IPS-NIHi7 (cell line): ENCODE results near the gene HIVEP2.

ENCODE experiments used
- DNase-seq: peaks from one replicate; pipeline ENCODE4 v3.0.0; 2012; ENCODE audit warnings: mixed read lengths; ENCODE audit errors: extremely low spot score

Gene HIVEP2

GRCh38 chr6:142706210-142706609 lies 238.8 kb downstream of the HIVEP2 start:
- no peak for DNase-seq

GRCh38 chr6:142705054-142705453 lies 239.9 kb downstream of the HIVEP2 start:
- no peak for DNase-seq

GRCh38 chr6:142702501-142703460 lies 242.2 kb downstream of the HIVEP2 start:
- no peak for DNase-seq
